Spleen (tissue), 11 donors: ENCODE data around the gene ZMPSTE24. TPM values are rescaled to one million over a fixed set of nuclear protein-coding genes. Genes with fewer than 3 reads are reported as not detected.

Experiments used
- DNase-seq: peaks from one replicate; pipeline ENCODE4 v3.0.0-alpha.2; 2020
- H3K27ac ChIP-seq, 8 donors: fragments of 200-600 bp; sonication (generic) in 7 of 8; 1 replicate in 4 of 8; 2 replicates in 4 of 8; pipeline versions ENCODE4 v1.5.0 to v1.8.0; 2016 to 2021; ENCODE audit warnings: inconsistent platforms in 4 of 8, mild to moderate bottlenecking in 4 of 8, moderate library complexity in 1 of 8
- H3K27me3 ChIP-seq, 7 donors: fragments of 200-600 bp; sonication (generic) in 6 of 7; replicated peaks in 1 of 7; 1 replicate in 4 of 7; 2 replicates in 3 of 7; pipeline versions ENCODE4 v1.5.0 to v1.8.0; 2016 to 2021; ENCODE audit warnings: inconsistent platforms in 3 of 7, mild to moderate bottlenecking in 1 of 7
- H3K36me3 ChIP-seq, 6 donors: fragments of 200-600 bp; sonication (generic) in 5 of 6; 1 replicate in 4 of 6; 2 replicates in 2 of 6; pipeline versions ENCODE4 v1.5.0 to v1.8.0; 2016 to 2021; ENCODE audit warnings: inconsistent platforms in 2 of 6
- H3K4me1 ChIP-seq, 6 donors: fragments of 200-600 bp; sonication (generic) in 5 of 6; 1 replicate in 3 of 6; 2 replicates in 3 of 6; pipeline versions ENCODE4 v1.5.0 to v1.8.0; 2016 to 2021; ENCODE audit warnings: inconsistent platforms in 3 of 6
- H3K4me3 ChIP-seq, 8 donors: fragments of 200-600 bp; sonication (generic) in 7 of 8; 1 replicate in 4 of 8; 2 replicates in 4 of 8; pipeline versions ENCODE4 v1.5.0 to v1.8.0; 2016 to 2021; ENCODE audit warnings: inconsistent platforms in 4 of 8, mild to moderate bottlenecking in 4 of 8, moderate library complexity in 2 of 8
- H3K9me3 ChIP-seq, 8 donors: fragments of 200-600 bp; sonication (generic) in 7 of 8; 1 replicate in 4 of 8; 2 replicates in 4 of 8; pipeline versions ENCODE4 v1.5.0 to v1.8.0; 2016 to 2021; ENCODE audit warnings: inconsistent platforms in 4 of 8
- POLR2A ChIP-seq, 3 donors: fragments of 450-650 bp; IDR thresholded peaks; one replicate each; pipeline ENCODE4 v1.5.1; 2017; ENCODE audit warnings: antibody characterized with exemption in 3 of 3, mild to moderate bottlenecking in 1 of 3
- POLR2AphosphoS5 ChIP-seq, 3 donors: sonication (generic); formaldehyde crosslinking; IDR thresholded peaks; one replicate each; pipeline ENCODE4 v1.5.1; 2017; ENCODE audit warnings: antibody characterized with exemption in 3 of 3
- WGBS, 5 donors: extraction: QIAGEN DNeasy Blood & Tissue Kit in 3 of 5; methylation state at CpG; one replicate each; pipeline versions ENCODE4 v1.1.5 to v1.1.7; 2013 to 2018; 5-methylcytosine and 5-hydroxymethylcytosine counted together
- intact Hi-C: fragments of 100-400 bp; cut with DNase I; formaldehyde crosslinking; loops from one replicate; pipeline ENCODE4 v1.15.0; 2023; ENCODE audit warnings: low total_unique reads
- polyA plus RNA-seq, 3 donors: library from polyadenylated mRNA; stranded (reverse); fragments of 200-250 nt; gene quantifications; one replicate each; pipeline ENCODE4 v1.2.1, GENCODE V29; 2013
- total RNA-seq, 7 donors: library from RNA; depleted of rRNA in 3 of 7; stranded (reverse); fragments of >200 nt in 3 of 7; fragmentation: NEBNext Ultra II Directional in 4 of 7; extraction: Animal tissue kit (Norgen Biotek cat#: 25700) in 4 of 7; gene quantifications; one replicate each; pipeline versions ENCODE4 v1.1.0 to v1.2.1, GENCODE V29; 2016 to 2021
- TF ChIP-seq, protein P1 (sequence below), 11 experiments: fragments of 200-600 bp in 7 of 11; fragments of 450-650 bp in 4 of 11; sonication (generic) in 4 of 11; IDR thresholded peaks in 8 of 11; conservative IDR thresholded peaks in 3 of 11; 1 replicate in 7 of 11; 2 replicates in 4 of 11; pipeline versions ENCODE4 v1.4.0 to v1.8.0; 2016 to 2021; ENCODE audit warnings: antibody characterized with exemption in 11 of 11, inconsistent platforms in 4 of 11, mild to moderate bottlenecking in 1 of 11
- donor health status: healthy with polysubstance abuse.
- donor health status: DM: no; HTN: no; CAD: no; lungs with moderate emphysema.
- donor health status: DM: no; HTN: no; CAD: no.
- donor health status: Bipolar disorder and iron deficiency.
- donor health status: healthy.
- donor health status: DM: no; HTN: no; CAD: no.
- donor health status: DM: yes; HTN: yes; CAD: no.

ZMPSTE24 gene
- total and polyA plus RNA-seq, 10 donors: 7.9 to 33.3 (median 23.9) TPM

DNA sequence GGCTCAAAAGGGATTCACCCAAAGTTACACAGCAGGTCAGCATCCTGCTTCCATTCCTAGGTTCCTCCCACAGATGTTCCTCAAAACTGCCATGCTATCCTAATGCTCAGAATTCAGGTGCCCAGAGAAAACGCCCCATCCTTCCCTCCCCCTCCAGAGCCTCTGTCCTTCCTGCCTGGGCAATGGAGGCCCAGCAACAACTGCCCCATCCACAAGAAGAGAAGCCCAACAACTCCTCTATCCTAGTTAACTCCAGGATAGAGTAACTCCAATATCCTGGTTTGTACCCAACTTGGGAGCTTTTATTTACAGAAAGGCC is 42.2 kb downstream of the ZMPSTE24 start:
- H3K36me3 ChIP-seq: peaks cover 0 to 13% (median 0%) of the 10 kb centered on the region in 6 donors
- H3K4me3 ChIP-seq: no peak overlapping the region
- intact Hi-C loops: no loop called here
- no peaks in the 10 kb centered on the region for H3K9me3 ChIP-seq
- DNase-seq: no peak
- H3K27me3 ChIP-seq: peaks cover 0 to 12% (median 0%) of the 10 kb centered on the region in 7 donors
- WGBS, 5 donors: 63 to 93% (median 80%) methylated on average over 1 of the region's 1 CpG
- H3K4me1 ChIP-seq: no peaks in the 10 kb centered on the region
- TF ChIP-seq, protein P1, sequence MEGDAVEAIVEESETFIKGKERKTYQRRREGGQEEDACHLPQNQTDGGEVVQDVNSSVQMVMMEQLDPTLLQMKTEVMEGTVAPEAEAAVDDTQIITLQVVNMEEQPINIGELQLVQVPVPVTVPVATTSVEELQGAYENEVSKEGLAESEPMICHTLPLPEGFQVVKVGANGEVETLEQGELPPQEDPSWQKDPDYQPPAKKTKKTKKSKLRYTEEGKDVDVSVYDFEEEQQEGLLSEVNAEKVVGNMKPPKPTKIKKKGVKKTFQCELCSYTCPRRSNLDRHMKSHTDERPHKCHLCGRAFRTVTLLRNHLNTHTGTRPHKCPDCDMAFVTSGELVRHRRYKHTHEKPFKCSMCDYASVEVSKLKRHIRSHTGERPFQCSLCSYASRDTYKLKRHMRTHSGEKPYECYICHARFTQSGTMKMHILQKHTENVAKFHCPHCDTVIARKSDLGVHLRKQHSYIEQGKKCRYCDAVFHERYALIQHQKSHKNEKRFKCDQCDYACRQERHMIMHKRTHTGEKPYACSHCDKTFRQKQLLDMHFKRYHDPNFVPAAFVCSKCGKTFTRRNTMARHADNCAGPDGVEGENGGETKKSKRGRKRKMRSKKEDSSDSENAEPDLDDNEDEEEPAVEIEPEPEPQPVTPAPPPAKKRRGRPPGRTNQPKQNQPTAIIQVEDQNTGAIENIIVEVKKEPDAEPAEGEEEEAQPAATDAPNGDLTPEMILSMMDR (IDR thresholded peaks at IDR 0.05 in 8 of 11, conservative IDR thresholded peaks at IDR 0.05 in 3 of 11): no peak
- no peak for TF ChIP-seq POLR2A (IDR thresholded peaks at IDR 0.05)
- H3K27ac ChIP-seq: no peak overlapping the region

DNA sequence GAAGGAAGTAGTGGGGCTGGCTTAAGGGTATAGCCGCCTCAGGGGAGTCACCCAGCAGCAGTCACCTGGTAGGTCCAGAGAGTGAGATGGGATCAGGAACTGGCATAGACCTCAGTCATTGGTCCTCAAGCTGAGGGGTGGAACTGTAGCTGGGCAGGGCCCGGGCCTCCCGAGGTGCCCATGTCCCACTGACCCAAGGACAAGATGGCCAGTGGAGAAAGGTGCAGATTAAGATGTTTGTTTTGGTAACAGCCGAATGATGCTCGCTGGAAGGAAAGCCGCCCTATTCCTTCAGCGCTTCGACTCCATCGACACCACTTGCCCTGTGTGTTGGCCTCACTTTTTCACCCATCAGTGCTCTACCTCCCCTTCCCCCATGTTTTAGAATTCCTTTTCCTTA is 42.6 kb downstream of the ZMPSTE24 start:
- no peak overlapping the region for H3K4me3 ChIP-seq
- H3K4me1 ChIP-seq: no peaks in the 10 kb centered on the region
- H3K36me3 ChIP-seq: peaks cover 0 to 13% (median 0%) of the 10 kb centered on the region in 6 donors
- DNase-seq: no peak
- TF ChIP-seq, protein P1 (IDR thresholded peaks at IDR 0.05 in 8 of 11, conservative IDR thresholded peaks at IDR 0.05 in 3 of 11): no peak
- TF ChIP-seq POLR2AphosphoS5 (IDR thresholded peaks at IDR 0.05) (no peak), POLR2A (IDR thresholded peaks at IDR 0.05) (no peak)
- 91 to 98% (median 94%) methylated on average over 9 of the region's 9 CpGs for WGBS, 5 donors
- peaks cover 0 to 12% (median 0%) of the 10 kb centered on the region in 7 donors for H3K27me3 ChIP-seq
- H3K27ac ChIP-seq: no peak overlapping the region
- no peaks in the 10 kb centered on the region for H3K9me3 ChIP-seq
- intact Hi-C loops: no loop called here

DNA sequence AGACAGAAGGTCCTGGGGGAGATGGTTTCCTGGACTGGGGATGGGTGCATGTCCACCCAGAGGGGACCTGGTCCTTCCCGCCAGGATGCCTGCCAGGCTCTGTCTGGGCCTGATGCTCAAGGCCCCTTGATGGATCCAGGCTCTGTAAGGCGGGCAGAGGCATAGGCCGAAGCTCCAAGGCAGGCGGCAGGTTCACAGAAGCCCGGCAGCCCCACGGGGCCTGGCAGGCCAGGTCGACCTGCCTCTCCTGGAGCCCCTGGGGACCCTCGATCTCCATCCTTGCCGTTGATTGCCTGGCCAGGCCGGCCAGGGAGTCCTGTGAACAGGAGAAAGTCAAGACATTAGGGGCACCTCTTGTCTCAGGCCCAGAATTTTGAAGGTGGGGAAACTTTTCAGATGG is 43.0 kb downstream of the ZMPSTE24 start:
- H3K4me3 ChIP-seq: no peak overlapping the region
- WGBS, 5 donors: 90 to 97% (median 92%) methylated on average over 10 of the region's 10 CpGs
- H3K4me1 ChIP-seq: no peaks in the 10 kb centered on the region
- H3K27ac ChIP-seq: no peak overlapping the region
- H3K36me3 ChIP-seq: peaks cover 0 to 13% (median 0%) of the 10 kb centered on the region in 6 donors
- intact Hi-C loops: no loop called here
- peaks cover 0 to 12% (median 0%) of the 10 kb centered on the region in 7 donors for H3K27me3 ChIP-seq
- TF ChIP-seq, protein P1 (IDR thresholded peaks at IDR 0.05 in 8 of 11, conservative IDR thresholded peaks at IDR 0.05 in 3 of 11): no peak
- no peak for TF ChIP-seq POLR2AphosphoS5 (IDR thresholded peaks at IDR 0.05)
- no peak for TF ChIP-seq POLR2A (IDR thresholded peaks at IDR 0.05)
- no peaks in the 10 kb centered on the region for H3K9me3 ChIP-seq
- DNase-seq: no peak

DNA sequence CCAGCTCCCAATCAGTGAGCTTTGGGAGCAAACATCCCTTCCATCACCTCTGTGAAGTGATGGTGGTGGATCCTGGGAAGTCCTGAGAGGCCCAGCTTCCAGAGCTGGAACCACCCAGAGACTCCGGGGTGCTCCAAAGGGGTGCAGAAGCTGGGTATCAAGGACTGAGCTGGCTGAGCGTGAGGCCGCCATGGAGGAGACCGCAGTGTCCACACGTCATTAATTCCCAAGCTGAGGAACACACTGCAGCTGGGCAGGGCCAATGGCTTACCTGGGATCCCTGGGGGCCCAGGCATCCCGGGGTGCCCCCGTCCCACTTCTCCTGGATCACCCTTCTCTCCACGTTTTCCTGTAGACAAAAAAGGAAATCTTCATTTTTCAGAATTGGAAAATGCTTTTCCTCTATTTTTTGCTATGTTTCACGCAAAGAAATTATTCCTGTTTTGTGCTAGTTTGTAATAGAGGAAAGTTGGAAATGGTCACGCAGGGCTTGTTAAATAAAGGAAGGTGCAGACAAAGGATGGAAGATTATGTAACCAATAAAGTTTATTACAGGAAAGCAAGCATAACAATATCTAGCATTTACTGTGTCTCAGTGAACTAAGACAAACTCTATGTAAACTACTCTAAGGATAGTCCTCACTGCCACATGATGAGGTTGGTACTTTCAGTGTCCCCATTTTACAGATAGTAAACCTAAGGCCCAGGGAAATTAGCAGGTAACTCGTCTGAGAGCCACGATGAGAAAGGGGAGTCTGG is 43.7 kb downstream of the ZMPSTE24 start:
- H3K4me1 ChIP-seq: no peaks in the 10 kb centered on the region
- H3K9me3 ChIP-seq: no peaks in the 10 kb centered on the region
- peaks cover 0 to 12% (median 0%) of the 10 kb centered on the region in 7 donors for H3K27me3 ChIP-seq
- intact Hi-C loops: no loop called here
- 87 to 93% (median 89%) methylated on average over 11 to 12 of the region's 12 CpGs for WGBS, 5 donors
- DNase-seq: no peak
- peaks cover 0 to 13% (median 0%) of the 10 kb centered on the region in 6 donors for H3K36me3 ChIP-seq
- TF ChIP-seq POLR2AphosphoS5 (IDR thresholded peaks at IDR 0.05): no peak
- TF ChIP-seq, protein P1 (IDR thresholded peaks at IDR 0.05 in 8 of 11, conservative IDR thresholded peaks at IDR 0.05 in 3 of 11): no peak
- no peak for TF ChIP-seq POLR2A (IDR thresholded peaks at IDR 0.05)
- H3K4me3 ChIP-seq: no peak overlapping the region
- H3K27ac ChIP-seq: no peak overlapping the region
